Stimulated activated CD8-positive, alpha-beta memory T cell treated with anti-CD3 and anti-CD28 coated beads, Interleukin-7, amount 100 ng/mL, for 48 hours (primary cell): ENCODE data around the gene PCNX2.
A peak's percentile ranks its signal among the peaks of the same experiment; 100 is the strongest.

Experiments
- DNase-seq, 2 donors: peaks; one replicate each; pipeline ENCODE4 v3.0.0-alpha.2; 2020; ENCODE audit warnings: low read depth in 1 of 2; ENCODE audit errors: extremely low read depth in 1 of 2

Gene PCNX2

DNA sequence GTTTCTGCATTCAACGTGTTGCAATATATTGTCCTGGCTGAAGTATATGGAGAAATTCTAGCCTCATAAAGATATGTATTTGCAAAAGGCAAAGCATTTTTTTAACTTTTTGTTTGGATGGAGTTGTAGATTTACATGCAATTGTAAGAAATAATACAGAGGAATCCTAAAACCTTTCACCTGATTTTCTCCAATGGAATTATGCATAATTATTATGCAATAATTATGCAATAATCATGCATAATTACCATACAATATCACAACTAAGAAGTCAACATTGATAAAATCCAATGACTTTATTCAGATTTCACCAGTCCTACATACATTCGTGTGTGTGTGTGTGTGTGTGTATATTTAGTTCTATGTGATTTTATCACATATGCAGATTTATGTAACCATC, 24.5 kb upstream of the PCNX2 start:
- no peak for DNase-seq

DNA sequence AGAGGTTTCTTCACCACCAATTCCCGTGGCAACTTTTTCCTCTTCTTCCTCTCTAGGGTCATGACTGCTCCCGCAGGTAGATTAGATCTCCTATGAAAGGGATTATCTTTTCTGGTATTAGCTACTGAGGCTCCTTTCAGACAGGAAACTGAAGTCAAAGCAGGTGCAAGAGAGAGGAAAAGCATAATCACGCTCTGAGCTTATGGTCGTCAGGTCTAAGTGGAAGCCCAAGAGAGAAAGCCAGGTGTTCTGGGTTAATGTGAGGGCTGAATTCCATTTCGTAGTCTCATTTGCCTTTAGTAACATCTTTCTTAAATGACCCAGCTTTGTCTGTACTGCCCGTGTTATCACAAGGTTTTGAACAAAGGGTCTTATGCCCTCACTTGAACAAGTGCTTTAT, 23.7 kb upstream of the PCNX2 start:
- no peak for DNase-seq

DNA sequence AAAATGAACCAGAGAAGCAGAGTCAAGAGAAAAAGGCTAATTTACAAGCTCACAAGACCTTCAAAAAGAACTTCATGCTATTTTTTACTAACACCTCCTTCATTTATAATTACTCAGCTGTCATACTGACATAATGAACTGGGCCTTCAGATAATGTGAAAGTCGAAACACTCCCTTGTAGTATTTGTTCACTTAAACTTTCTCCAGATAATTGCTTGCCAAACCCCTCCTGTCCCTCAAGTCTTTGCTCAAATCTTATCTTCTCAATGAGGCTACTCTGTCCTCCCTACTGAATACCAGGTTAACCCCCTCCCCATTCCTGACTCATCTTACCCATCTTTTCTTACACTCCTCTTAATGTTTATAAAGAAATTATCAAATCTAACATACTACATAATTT, 20.9 kb upstream of the PCNX2 start:
- no peak for DNase-seq

DNA sequence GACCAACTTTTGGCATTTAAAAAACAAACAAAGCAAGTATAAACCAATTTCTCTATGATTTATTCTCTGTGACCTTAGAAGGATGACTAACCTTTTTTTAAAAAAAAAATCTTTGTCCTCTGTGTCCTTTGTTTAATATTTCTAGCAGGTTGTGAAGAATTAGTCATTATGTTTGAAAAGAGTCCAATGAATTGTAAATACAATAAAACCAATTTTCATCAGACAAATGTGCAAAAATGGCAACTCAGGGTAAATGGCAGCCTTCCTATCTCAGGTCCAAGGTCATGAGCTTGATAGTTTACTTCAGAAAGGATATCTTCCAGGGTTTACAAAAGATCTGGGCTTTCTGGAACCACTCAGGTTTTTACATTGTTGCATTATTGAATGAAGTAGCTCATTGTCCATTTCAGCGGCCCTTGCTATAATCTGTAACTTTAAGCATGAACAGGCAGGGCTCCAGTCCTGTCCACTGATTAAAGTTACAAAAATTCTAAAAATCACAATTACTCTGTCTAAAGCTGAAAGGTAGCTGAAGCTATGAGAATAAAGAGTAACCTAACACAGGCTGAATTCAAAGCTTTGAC, 20.3 kb upstream of the PCNX2 start:
- no peak for DNase-seq

DNA sequence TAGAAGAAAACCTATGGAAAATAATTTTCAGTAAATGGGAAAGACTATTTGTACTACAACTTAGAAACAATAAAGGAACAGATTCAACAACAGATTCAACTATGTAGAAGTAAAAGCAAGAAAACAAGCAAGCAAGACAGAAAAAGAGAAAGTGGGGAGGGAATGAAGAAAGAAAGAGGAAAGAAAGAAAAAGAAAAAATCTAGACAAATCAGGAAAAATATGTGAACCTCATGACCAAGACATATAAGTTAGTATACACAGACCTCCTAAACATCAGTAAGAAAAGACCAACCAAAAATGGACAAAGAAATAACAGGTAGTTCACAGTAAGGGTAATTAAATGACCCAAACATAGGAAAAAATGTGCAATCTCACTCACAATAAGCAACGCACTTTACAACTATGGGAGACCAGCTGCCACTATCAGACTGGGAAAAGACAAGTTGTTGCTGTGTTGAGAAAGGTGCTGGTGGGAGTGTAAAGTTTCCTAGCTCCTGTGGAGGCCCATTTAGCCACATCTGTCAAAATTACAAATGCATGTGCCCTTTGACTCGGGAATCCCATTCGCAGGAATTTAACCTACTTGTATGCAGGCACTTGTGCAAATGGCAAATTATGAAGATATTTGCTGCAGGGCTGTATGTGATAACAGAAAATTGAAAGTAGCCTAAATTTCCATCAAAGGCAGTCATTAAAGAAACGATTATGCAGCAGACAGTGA, 18.1 kb upstream of the PCNX2 start:
- no peak for DNase-seq

DNA sequence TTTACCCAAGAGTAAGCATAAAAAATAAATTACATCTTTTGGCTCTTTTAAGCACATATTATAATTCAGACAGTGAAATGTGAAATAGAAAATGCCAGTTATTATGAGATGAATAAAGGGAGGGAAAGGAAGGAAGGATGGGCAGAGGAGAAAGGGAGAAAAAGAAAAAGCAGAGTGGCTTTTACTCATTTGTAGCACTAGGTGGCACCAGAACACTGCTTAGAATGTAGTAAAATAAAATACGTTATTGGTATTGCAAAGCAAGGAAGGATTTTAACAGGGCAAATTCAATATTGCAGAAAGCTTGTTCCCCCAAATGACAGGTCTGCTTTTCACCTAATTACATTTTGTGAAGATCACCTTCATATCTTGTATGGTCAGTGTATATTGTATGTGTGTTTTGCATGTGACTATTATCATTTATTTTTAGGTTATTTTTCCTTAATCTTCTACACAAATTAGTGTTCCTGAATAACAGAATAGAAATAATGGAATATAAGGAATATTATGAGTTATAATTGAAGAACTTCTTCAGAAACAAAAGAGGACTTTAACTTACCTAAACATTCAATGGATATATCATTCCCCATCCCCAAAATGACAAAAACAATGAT, 9.1 kb upstream of the PCNX2 start:
- DNase-seq: no peak

DNA sequence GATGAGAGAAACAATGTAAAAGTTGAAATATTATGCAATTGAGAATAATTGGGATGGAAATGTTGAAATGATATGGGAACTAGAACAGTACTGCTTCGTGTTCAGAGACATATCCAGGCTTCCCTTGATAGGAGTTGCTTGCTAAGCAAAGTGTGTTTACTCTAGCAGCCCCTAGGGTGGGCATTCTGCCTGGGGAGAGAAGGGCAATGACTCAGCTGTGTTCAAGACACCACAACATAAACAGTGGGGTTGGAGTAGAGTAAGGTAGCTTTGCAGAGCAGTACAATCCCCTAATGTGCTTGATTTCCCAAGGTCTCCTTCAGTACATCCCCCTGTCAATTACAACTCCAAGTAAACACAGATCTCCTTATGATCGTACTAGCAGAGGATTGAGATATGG, 4.8 kb upstream of the PCNX2 start:
- no peak for DNase-seq

DNA sequence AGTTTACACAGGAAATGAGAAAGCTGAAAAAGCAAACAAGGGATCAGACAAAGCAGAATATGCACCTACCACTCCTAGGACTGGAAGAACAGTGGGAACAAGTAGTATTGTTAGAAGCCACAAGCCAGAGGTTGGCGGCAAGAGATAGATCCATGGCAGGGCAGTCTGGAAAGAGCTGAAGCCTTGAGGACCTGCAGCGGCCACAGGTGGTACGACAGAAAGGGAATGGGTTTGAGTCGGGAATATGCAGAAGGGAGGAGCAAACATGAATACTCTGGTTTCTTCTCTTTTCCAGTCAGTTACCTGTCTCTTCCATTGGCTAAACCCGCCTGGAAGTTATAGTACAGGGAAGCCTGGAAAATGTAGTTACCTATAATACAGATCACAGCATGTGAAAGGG, 3.9 kb upstream of the PCNX2 start:
- DNase-seq: no peak

DNA sequence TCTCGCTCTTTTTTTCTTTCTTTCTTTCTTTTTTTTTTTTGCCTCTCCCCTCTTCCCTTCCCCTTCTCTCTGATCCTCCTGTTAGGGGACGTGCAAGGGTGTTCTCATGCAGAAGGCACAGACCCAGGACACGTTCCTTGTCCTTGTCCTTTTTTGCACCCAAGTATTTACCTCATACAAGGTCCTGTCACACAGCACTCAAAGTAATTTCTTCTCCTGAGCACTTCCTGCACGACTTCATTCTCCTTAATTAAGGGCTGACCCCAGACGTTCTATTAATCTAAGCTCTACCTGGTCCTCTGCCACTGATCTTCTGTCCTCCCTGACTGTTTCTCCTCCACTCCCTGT, 424 bp upstream of the PCNX2 start:
- DNase-seq: no peak

DNA sequence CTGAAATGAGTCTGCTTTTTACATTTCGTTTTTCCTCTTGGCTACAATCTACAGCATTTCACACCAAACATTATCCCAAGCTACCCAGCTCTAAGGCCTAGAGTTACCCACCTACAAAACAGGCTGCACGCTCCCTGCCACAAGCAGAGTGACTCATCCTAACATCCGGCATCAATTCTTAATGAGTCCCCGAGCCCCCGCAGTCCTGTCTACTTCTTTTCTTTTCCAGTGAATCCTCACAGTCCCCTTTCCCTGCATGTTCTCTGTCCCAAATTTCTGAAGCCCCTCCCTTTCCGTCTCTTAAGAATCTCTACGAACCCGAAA, 650 bp downstream of the PCNX2 start:
- DNase-seq: peak in 1 of 2 donors; percentile 25

DNA sequence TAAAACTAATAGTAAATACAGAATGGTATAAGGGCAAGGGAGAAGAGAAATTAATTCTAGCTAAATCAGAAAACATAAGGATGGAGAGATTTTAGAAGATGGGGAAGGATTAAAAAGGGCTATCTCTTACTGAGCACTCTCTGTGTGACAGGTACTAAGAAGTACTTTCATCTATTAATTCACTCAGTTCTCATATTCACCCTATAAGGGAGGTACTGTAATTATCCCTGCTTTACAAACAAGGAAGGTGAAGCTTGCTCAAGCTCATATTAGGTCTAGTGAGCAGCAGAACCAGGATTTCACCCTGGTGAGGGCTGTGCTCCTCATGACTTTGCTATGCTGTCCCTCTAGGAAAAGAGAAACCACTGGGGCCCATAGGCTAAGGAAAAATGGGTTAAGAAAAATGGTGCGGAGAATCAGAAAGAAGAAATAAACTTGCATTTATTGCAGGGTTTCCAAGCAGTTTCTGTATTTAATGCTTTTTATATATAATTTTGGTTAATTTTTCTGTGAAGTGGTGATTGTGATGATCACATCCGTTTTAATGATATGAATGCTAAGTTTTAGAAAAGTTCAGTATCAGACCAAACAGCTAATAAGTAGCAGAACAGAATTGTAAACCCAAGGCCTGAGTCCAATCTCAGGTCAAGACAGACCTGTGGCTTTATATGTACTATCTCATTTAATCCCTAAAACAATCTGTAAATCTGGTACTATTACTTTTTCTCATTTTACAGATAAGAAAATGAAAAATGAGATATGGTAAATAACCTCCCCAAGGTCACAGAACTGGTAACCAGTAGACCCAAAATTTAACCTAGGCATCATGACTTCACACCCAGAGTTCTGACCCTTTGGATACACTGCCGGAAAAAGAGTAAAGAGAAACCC, 1.7 kb downstream of the PCNX2 start:
- no peak for DNase-seq

DNA sequence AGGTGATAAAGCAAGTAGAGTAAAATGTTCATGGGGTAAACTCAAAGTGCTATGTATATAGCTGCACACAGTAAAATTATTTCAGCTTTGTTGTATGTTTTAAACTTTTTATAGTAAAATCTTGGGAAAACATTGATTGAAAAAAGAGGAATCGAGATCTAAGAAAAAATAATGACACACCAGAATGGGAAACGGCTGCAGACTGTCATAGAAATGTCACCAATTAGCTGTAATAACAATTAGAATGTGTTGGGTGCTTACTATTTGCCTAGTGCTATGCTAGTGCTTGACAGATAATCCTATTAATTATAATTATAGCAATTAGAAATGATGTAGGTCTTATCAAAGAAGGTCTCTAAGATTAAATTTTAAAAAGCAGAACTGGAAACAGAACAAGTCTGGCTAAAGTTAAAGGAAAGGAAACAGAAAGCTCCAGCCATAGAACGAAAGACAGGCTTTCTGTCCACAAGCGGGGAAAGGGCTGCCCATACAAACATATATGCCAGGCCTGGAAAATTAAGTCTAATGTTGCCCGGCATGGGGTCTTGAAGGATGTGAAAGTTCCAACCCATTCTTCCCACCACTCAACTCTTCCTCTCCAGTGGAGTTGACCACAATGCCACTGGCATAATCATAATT, 5.0 kb downstream of the PCNX2 start:
- no peak for DNase-seq

DNA sequence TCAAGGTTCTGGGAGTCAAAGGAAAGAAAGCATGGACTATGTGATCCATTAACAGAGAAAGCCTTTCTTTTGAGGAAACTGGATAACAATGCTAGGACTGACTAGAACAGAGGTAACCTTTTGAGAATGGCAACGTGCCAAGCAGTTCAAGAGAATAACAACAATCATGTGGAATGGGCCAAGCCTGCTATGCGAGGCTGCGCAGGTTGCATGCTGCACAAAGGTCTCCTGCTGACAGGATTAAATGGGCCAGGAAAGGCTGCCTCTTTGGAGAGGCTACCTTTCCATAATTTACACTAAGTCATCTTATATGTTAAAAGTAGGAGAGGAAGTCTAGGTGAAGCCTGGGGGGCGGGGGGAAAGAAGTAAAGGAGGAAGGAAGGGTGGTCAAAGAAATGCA, 5.8 kb downstream of the PCNX2 start:
- no peak for DNase-seq

DNA sequence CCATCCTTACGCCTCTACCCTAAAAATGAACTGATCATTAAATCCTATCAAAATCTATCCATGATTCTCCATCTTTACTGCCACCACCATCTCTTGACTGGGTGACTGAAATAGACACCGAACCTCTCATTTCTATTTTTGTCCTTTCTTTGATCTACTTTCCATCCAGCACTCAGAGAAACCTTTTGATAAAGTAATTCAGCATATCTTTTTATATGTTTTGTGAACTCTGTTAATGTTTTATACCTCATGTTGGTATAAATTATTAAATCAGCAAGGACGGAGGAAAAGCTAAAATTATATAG, 13.0 kb downstream of the PCNX2 start:
- DNase-seq: no peak

DNA sequence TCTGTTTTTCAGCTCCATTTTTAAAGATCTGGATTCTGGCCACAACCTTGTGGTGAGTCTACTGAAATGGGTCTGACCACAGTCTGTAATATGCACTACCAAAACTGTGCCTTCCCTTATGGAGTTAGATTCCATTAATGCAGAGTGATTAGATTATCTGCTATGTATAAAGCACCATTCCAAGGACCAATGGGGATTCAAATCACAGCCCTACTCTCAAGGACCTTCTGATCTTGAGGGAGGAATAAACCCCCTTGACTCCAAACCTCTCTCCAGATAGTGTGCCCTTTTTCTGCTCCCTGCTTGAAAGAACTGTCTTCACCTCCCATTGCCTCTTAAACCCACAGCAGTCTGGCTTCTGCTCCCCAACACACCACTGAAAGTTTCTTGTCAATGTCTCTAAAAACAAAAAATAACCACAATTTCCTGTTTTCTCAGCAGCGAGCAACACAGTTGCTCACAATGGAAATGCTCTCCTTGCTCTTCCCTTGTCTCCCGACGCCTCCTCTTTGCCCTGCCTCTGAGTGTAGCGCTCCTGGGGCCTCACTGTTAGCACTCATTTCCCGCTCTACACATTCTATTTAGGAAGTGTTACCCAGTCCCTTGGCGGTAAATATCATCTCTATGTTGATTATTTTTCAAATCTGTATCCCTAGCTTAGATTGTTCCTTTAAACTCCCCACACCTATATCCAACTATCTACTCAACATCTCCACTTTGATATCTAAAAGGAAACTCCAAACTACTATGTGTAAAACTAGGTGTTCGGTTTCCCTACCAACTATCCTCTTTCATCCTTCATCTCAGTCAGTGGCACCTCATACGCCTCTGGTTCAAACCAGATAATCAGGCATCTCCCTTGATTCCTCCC, 13.6 kb downstream of the PCNX2 start:
- DNase-seq: no peak

DNA sequence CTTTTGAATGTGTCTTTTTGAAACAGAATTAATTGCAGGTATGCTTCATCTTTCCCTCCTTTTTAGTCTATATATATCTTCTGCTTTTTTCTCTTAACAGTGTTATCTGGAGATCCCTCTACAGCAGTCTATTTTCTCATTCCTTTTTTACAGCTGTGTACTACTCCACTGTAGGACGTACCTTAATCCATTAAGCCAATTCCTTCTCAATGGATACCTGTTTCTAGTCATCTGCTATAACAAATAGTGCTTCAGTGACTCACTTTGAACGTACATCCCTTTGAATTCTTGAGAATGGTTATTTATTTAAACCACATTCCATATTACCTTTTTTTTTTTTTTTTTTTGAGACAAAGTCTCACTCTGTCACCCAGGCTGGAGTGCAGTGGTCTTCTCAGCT, 15.6 kb downstream of the PCNX2 start:
- DNase-seq: no peak

DNA sequence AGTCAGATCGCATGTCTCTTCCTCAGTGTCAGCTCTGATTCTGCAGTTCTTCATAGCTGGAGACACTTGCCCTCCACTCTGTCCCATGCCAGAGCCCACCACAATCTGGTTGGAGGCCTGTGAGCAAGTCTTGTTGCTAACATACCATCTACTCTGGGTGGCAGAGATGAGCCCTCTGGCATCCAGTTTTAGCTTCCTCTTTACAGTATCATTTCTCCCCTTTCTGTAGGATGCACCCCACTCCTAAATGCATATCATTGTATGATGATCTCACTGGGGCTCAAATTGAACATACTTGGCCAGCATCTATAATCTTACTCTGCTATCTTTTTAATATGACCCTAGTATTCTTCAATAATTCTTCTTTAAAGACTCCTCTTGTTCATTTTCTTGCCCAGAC, 16.9 kb downstream of the PCNX2 start:
- DNase-seq: no peak

DNA sequence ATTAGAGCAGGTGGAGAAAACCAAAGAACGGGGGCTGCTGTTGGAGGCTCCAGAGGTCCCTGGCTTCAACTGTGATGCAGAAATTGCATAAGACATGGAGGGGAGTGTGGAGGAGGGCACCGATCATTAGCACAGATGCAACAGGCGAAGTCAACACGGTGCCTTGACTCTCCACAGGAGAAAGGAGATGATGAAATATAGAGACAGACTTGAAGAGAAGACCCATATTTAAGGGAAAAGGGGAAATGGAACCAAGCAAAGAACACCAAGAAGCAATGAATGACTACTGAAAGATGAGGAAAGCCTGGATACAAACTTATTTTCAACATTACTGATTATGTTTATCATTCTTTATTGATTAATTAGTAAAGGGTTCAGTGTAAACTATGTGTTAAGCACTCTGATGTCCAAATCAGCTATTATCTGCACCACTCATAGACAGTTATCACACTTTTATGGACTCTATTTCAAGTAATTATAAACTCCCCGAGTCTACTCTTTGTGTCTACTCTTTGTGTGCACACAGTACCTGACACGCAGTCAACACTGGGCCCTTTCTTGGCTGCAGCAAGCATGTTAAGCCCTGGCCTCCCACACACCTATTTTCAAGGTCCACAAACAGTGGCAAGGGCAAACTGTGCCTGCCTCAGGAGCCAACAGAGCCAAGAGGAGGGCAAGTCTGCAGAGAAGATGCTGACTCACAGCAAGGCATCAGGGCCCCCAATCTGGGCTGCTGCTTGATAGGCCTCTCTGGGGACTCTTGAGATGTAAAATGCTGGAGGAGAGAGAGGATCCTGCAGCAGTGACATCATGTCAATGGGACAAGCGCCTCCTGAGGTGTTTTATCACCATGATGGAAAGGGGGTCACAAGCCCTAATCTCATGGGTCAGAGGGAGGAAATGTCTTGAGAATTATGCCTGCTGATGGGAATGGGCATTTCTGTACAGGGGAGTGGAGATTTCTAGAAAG, 17.6 kb downstream of the PCNX2 start:
- no peak for DNase-seq

DNA sequence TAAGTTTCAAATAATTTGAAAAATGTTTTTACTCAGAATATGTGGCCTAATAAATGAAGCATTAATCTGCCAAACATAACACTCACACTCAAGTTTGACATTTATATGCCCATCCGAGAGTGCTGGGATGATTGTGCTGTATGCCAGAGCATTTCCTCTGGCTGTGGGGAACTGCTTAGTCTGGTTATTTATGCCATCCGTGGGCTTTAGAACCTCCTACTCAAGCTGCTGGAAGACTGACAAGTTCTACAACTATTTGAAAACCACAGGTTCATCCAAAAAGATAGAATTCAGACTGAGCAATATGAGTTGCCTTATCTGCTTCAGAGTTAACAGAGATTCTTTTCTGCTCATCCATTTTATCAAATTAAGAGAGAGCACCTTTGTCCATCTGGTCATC, 25.9 kb downstream of the PCNX2 start:
- DNase-seq: no peak
